ENCODE data around the gene KCNQ1. TPM values are rescaled to one million over a fixed set of nuclear protein-coding genes. Genes with fewer than 3 reads are reported as not detected.
"Not testable (repeated sequence)": the region's sequence is repeated elsewhere in the genome, so short reads cannot be mapped to it uniquely, and the experiment has no call there.

The KCNQ1 gene
- total RNA-seq, 4 donors from 2014 or later, result 5.6 to 46.8 (median 24.6) TPM

GRCh38 chr11:2475136-2475918, 30.5 kb downstream of the KCNQ1 start:
- Histone ChIP-seq H3K4me3 (no peak overlapping the region), H3K4me1 (peaks cover 0 to 4% (median 1%) of the 10 kb centered on the region in 4 donors), H3K9me3 (no peaks in the 10 kb centered on the region), H3K36me3 (no peaks in the 10 kb centered on the region), H3K27ac (no peak overlapping the region), H3K27me3 (no peaks in the 10 kb centered on the region)
- intact Hi-C loops (cut with DNase I; ENCODE audit: low total_unique reads), result no loop called here
- WGBS, 2 donors (ENCODE audit: low coverage in 1 of 2), result 69 to 81% methylated on average over 9 to 17 of the region's 17 CpGs
- no peak for DNase-seq
- in situ Hi-C loops (cut with MboI; ENCODE audit: low pct_ligation_motif_present in 1 of 4, low pct_unique_long_range_greater_than_20kb in 1 of 4, low sequenced_read_pairs in 3 of 4), result no loop called here
- no peak for TF ChIP-seq POLR2AphosphoS5 (IDR thresholded peaks at IDR 0.05)
- no peak for TF ChIP-seq CTCF (IDR thresholded peaks at IDR 0.05)
- TF ChIP-seq EP300 (IDR thresholded peaks at IDR 0.05; ENCODE audit: low read depth), result no peak
- TF ChIP-seq POLR2A (IDR thresholded peaks at IDR 0.05), result no peak

- intact Hi-C loops (cut with DNase I; ENCODE audit: low total_unique reads), result no loop called here
- TF ChIP-seq POLR2AphosphoS5 (IDR thresholded peaks at IDR 0.05) (no peak), CTCF (IDR thresholded peaks at IDR 0.05) (no peak), POLR2A (IDR thresholded peaks at IDR 0.05) (no peak), EP300 (IDR thresholded peaks at IDR 0.05; ENCODE audit: low read depth) (no peak)
- Histone ChIP-seq H3K4me3 (no peak overlapping the region), H3K27ac (no peak overlapping the region), H3K36me3 (no peaks in the 10 kb centered on the region), H3K27me3 (no peaks in the 10 kb centered on the region), H3K4me1 (peaks cover 0 to 4% (median 1%) of the 10 kb centered on the region in 4 donors), H3K9me3 (no peaks in the 10 kb centered on the region)
- WGBS, 2 donors (ENCODE audit: low coverage in 1 of 2), result 60 to 69% methylated on average over 3 of the region's 3 CpGs
- in situ Hi-C loops (cut with MboI; ENCODE audit: low pct_ligation_motif_present in 1 of 4, low pct_unique_long_range_greater_than_20kb in 1 of 4, low sequenced_read_pairs in 3 of 4), result no loop called here
- DNase-seq, result no peak
These were observed 32.4 kb downstream of the KCNQ1 start for GRCh38 chr11:2477254-2477653.

GRCh38 chr11:2477936-2478335, 33.1 kb downstream of the KCNQ1 start:
- no peak for DNase-seq
- no peak for TF ChIP-seq EP300 (IDR thresholded peaks at IDR 0.05; ENCODE audit: low read depth)
- no peak for TF ChIP-seq POLR2A (IDR thresholded peaks at IDR 0.05)
- TF ChIP-seq POLR2AphosphoS5 (IDR thresholded peaks at IDR 0.05), result no peak
- TF ChIP-seq CTCF (IDR thresholded peaks at IDR 0.05), result no peak
- no peaks in the 10 kb centered on the region for H3K27me3 ChIP-seq
- H3K4me1 ChIP-seq, result peaks cover 0 to 4% (median 1%) of the 10 kb centered on the region in 4 donors
- H3K9me3 ChIP-seq, result no peaks in the 10 kb centered on the region
- WGBS, 2 donors (ENCODE audit: low coverage in 1 of 2), result 80% methylated on average over 8 of the region's 8 CpGs; no CpG with 5 or more reads in 1 of the 2 donors
- no peaks in the 10 kb centered on the region for H3K36me3 ChIP-seq
- intact Hi-C loops (cut with DNase I; ENCODE audit: low total_unique reads), result no loop called here
- in situ Hi-C loops (cut with MboI; ENCODE audit: low pct_ligation_motif_present in 1 of 4, low pct_unique_long_range_greater_than_20kb in 1 of 4, low sequenced_read_pairs in 3 of 4), result no loop called here
- H3K4me3 ChIP-seq, result no peak overlapping the region
- no peak overlapping the region for H3K27ac ChIP-seq

- H3K27me3 ChIP-seq; H3K4me3 ChIP-seq; in situ Hi-C loops (cut with MboI; ENCODE audit: low pct_ligation_motif_present in 1 of 4, low pct_unique_long_range_greater_than_20kb in 1 of 4, low sequenced_read_pairs in 3 of 4); H3K36me3 ChIP-seq; H3K9me3 ChIP-seq; DNase-seq; H3K27ac ChIP-seq; H3K4me1 ChIP-seq; intact Hi-C loops (cut with DNase I; ENCODE audit: low total_unique reads): not testable (repeated sequence)
- 63 to 67% methylated on average over 6 of the region's 6 CpGs for WGBS, 2 donors (ENCODE audit: low coverage in 1 of 2)
These were observed 35.5 kb downstream of the KCNQ1 start for GRCh38 chr11:2480067-2480873.
